SU-DHL-6 (cell line): ENCODE results near the gene ADGRD1.

Experiments
- EZH2phosphoT487 ChIP-seq: fragments of 200-600 bp; sonication (generic), shearing (Covaris generic); conservative IDR thresholded peaks from 2 replicates; pipeline ENCODE4 v1.6.1; 2018; ENCODE audit warnings: mild to moderate bottlenecking, antibody characterized with exemption, low read length, moderate library complexity, mixed read lengths
- TF ChIP-seq, protein P1 (sequence below): fragments of 200-600 bp; sonication (generic); IDR thresholded peaks from one replicate; pipeline ENCODE4 v1.5.1; 2017; ENCODE audit warnings: antibody characterized with exemption, mild to moderate bottlenecking, low read length, moderate library complexity; ENCODE audit not compliant: insufficient read depth, poor library complexity, severe bottlenecking

DNA sequence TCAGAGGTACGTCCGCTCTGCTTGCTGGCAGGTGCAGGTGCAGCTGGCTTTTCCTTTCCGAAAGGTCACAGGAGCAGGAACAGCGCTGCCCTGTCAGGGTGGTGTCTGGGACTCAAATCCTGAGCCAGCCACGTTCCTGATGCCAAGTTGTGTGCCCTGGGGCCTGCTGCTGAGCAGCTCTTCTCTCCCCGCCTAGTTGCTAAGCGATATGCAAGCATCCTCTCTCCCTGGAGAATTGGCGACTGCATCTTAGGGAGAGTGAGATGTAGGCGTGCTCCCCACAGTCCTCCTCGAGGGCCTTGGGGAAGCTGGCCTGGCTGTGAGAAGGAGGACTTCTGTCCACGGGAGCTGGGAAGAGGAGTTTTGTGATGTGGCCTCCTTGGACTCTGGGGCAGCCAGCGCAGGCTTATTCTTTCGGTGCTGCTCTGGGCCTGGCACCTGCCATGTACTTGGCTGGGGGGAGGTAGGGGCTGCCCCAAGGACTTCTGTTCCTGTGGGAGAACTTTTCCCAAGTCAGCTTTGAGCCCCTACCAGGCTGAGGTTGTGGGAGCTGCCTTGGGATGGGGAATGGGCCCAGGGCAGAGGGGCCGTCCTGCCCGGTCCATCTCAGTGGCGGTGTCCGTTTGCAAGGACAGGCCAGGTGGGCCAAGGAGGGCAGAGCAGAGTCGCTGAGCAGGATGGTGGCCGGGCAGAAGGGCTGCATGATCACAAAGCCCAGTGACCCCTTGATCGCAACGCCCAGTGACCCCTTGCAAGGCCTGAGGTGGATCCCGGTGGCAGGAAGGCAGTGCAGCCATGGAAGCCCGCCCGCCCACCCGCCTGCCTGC is 183.5 kb downstream of the ADGRD1 start:
- TF ChIP-seq, protein P1, sequence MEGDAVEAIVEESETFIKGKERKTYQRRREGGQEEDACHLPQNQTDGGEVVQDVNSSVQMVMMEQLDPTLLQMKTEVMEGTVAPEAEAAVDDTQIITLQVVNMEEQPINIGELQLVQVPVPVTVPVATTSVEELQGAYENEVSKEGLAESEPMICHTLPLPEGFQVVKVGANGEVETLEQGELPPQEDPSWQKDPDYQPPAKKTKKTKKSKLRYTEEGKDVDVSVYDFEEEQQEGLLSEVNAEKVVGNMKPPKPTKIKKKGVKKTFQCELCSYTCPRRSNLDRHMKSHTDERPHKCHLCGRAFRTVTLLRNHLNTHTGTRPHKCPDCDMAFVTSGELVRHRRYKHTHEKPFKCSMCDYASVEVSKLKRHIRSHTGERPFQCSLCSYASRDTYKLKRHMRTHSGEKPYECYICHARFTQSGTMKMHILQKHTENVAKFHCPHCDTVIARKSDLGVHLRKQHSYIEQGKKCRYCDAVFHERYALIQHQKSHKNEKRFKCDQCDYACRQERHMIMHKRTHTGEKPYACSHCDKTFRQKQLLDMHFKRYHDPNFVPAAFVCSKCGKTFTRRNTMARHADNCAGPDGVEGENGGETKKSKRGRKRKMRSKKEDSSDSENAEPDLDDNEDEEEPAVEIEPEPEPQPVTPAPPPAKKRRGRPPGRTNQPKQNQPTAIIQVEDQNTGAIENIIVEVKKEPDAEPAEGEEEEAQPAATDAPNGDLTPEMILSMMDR, result no peak
- no peak for TF ChIP-seq EZH2phosphoT487
